Measurements from ENCODE around the gene CLN5.

Gene CLN5

GRCh38 chr13:77022341-77022740 is 30.5 kb downstream of the CLN5 start:
- DNase-seq: no peak

GRCh38 chr13:77026255-77026860 is 34.5 kb downstream of the CLN5 start:
- DNase-seq: peak; percentile 82

- DNase-seq: peak; percentile 86
These were observed 35.2 kb downstream of the CLN5 start, which contains the start of gene FBXL3 for GRCh38 chr13:77026861-77027621. Gene FBXL3, minus strand, starts transcription at chr13:77027159. Its CDS starts 5,299 bp downstream, at chr13:77021860.

- no peak for DNase-seq
These were observed 36.3 kb downstream of the CLN5 start for GRCh38 chr13:77028202-77028601.

GRCh38 chr13:77029436-77029835 is 37.6 kb downstream of the CLN5 start:
- no peak for DNase-seq

GRCh38 chr13:77031656-77032243 is 39.9 kb downstream of the CLN5 start:
- DNase-seq: no peak

- no peak for DNase-seq
These were observed 41.9 kb downstream of the CLN5 start for GRCh38 chr13:77033717-77034302.

- DNase-seq: no peak
These were observed 43.0 kb downstream of the CLN5 start for GRCh38 chr13:77034881-77035280.

- DNase-seq: no peak
These were observed 44.4 kb downstream of the CLN5 start for GRCh38 chr13:77036279-77036678.

- no peak for DNase-seq
These were observed 47.1 kb downstream of the CLN5 start for GRCh38 chr13:77038907-77039480.

- no peak for DNase-seq
These were observed 48.2 kb downstream of the CLN5 start for GRCh38 chr13:77040076-77040475.

GRCh38 chr13:77040835-77041234 is 49.0 kb downstream of the CLN5 start:
- no peak for DNase-seq

GRCh38 chr13:77042566-77043177 is 50.8 kb downstream of the CLN5 start:
- no peak for DNase-seq

- no peak for DNase-seq
These were observed 55.9 kb downstream of the CLN5 start for GRCh38 chr13:77047649-77048343.

GRCh38 chr13:77048681-77049080 is 56.8 kb downstream of the CLN5 start:
- DNase-seq: no peak

GRCh38 chr13:77053192-77053591 is 61.3 kb downstream of the CLN5 start:
- DNase-seq: no peak
